Colonic mucosa (tissue), 4 donors: ENCODE measurements around the gene RNF19B. TPM values are rescaled to one million over a fixed set of nuclear protein-coding genes. Genes with fewer than 3 reads are reported as not detected.

Source experiments
- DNase-seq: peaks from one replicate; pipeline ENCODE4 v3.0.0-alpha.2; 2020
- H3K27ac ChIP-seq: fragments of 200-600 bp; one replicate; pipeline ENCODE4 v1.8.0; 2021
- H3K27me3 ChIP-seq: fragments of 200-600 bp; one replicate; pipeline ENCODE4 v1.8.0; 2021
- H3K36me3 ChIP-seq: fragments of 200-600 bp; one replicate; pipeline ENCODE4 v1.8.0; 2021
- H3K4me1 ChIP-seq: fragments of 200-600 bp; one replicate; pipeline ENCODE4 v1.8.0; 2021; ENCODE audit warnings: mild to moderate bottlenecking
- H3K4me3 ChIP-seq: fragments of 200-600 bp; one replicate; pipeline ENCODE4 v1.8.0; 2021
- H3K9ac ChIP-seq, 2 donors: one replicate each; pipeline ENCODE4 v1.7.0; 2013; ENCODE audit warnings: control low read depth in 2 of 2, low read depth in 2 of 2, low read length in 2 of 2
- H3K9me3 ChIP-seq: fragments of 200-600 bp; one replicate; pipeline ENCODE4 v1.8.0; 2021
- intact Hi-C: fragments of 100-400 bp; cut with DNase I; formaldehyde crosslinking; loops from one replicate; pipeline ENCODE4 v1.14.1; 2022
- total RNA-seq, 2 donors: library from RNA; stranded (reverse); fragmentation: NEBNext Ultra II Directional in 1 of 2; extraction: Animal tissue kit (Norgen Biotek cat#: 25700) in 1 of 2; gene quantifications; one replicate each; pipeline ENCODE4 v1.2.1, GENCODE V29; 2021
- TF ChIP-seq, protein P1 (sequence below): fragments of 200-600 bp; IDR thresholded peaks from one replicate; pipeline ENCODE4 v1.8.0; 2022; ENCODE audit warnings: antibody characterized with exemption, mild to moderate bottlenecking
- donor health status: healthy.
- donor health status: DM: no; HTN: no; CAD: no.
- donor health status: DM: no; HTN: no; CAD: no.

RNF19B gene
- total RNA-seq, 2 donors from 2014 or later, result 44.4 to 106 TPM

GRCh38 chr1:32954168-32954567 lies 10.4 kb downstream of the RNF19B start:
- intact Hi-C loops, result no loop called here
- H3K4me3 ChIP-seq, result no peak overlapping the region
- H3K27me3 ChIP-seq, result no peaks in the 10 kb centered on the region
- DNase-seq, result no peak
- H3K27ac ChIP-seq, result no peak overlapping the region
- peaks cover 14% of the 10 kb centered on the region for H3K4me1 ChIP-seq
- H3K9me3 ChIP-seq, result no peaks in the 10 kb centered on the region
- TF ChIP-seq, protein P1, sequence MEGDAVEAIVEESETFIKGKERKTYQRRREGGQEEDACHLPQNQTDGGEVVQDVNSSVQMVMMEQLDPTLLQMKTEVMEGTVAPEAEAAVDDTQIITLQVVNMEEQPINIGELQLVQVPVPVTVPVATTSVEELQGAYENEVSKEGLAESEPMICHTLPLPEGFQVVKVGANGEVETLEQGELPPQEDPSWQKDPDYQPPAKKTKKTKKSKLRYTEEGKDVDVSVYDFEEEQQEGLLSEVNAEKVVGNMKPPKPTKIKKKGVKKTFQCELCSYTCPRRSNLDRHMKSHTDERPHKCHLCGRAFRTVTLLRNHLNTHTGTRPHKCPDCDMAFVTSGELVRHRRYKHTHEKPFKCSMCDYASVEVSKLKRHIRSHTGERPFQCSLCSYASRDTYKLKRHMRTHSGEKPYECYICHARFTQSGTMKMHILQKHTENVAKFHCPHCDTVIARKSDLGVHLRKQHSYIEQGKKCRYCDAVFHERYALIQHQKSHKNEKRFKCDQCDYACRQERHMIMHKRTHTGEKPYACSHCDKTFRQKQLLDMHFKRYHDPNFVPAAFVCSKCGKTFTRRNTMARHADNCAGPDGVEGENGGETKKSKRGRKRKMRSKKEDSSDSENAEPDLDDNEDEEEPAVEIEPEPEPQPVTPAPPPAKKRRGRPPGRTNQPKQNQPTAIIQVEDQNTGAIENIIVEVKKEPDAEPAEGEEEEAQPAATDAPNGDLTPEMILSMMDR, result no peak
- no peak overlapping the region for H3K9ac ChIP-seq
- no peaks in the 10 kb centered on the region for H3K36me3 ChIP-seq

DNA sequence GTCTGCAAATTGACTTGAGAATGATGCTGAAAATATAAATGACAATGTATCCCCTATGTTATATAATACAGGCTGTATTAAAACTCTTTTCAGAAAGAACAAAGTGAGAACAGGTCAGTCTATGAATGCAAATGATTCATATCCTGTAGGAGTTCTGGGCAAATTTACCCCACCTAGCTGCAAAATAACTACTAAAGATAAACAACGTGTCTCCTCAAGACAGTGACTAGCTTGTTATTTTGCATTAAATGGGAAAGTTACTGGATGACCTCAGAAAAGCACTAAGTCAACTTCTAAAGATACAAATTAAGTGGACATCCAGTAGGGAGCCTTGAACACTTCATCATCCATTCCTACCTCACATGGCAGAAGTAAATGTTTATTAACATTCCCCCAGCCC lies 11.1 kb downstream of the RNF19B start:
- Histone ChIP-seq H3K36me3 (no peaks in the 10 kb centered on the region), H3K9me3 (no peaks in the 10 kb centered on the region), H3K4me1 (peaks cover 15% of the 10 kb centered on the region), H3K27ac (no peak overlapping the region), H3K9ac (no peak overlapping the region), H3K27me3 (no peaks in the 10 kb centered on the region), H3K4me3 (no peak overlapping the region)
- TF ChIP-seq, protein P1, result no peak
- intact Hi-C loops, result no loop called here
- no peak for DNase-seq

GRCh38 chr1:32949519-32949918 lies 15.1 kb downstream of the RNF19B start:
- Histone ChIP-seq H3K9me3 (no peaks in the 10 kb centered on the region), H3K9ac (peak overlapping the region in 1 of 2 donors; percentile 57), H3K36me3 (no peaks in the 10 kb centered on the region), H3K4me3 (no peak overlapping the region), H3K27me3 (no peaks in the 10 kb centered on the region), H3K27ac (peak overlapping the region; percentile 83), H3K4me1 (peaks cover 15% of the 10 kb centered on the region)
- intact Hi-C loops, result no loop called here
- DNase-seq, result peak; percentile 47
- TF ChIP-seq, protein P1, result no peak

- no peaks in the 10 kb centered on the region for H3K36me3 ChIP-seq
- no peak overlapping the region for H3K4me3 ChIP-seq
- intact Hi-C loops, result no loop called here
- no peaks in the 10 kb centered on the region for H3K27me3 ChIP-seq
- DNase-seq, result no peak
- TF ChIP-seq, protein P1, result no peak
- H3K27ac ChIP-seq, result peak overlapping the region; percentile 83
- no peaks in the 10 kb centered on the region for H3K9me3 ChIP-seq
- H3K4me1 ChIP-seq, result peaks cover 15% of the 10 kb centered on the region
- H3K9ac ChIP-seq, result peak overlapping the region in 1 of 2 donors; percentile 55
Observed at GRCh38 chr1:32948905-32949304, 15.7 kb downstream of the RNF19B start.

GRCh38 chr1:32948390-32948722 lies 16.3 kb downstream of the RNF19B start:
- TF ChIP-seq, protein P1, result no peak
- Histone ChIP-seq H3K9me3 (no peaks in the 10 kb centered on the region), H3K36me3 (no peaks in the 10 kb centered on the region), H3K9ac (peak overlapping the region in 1 of 2 donors; percentile 55), H3K4me1 (peaks cover 12% of the 10 kb centered on the region), H3K4me3 (no peak overlapping the region), H3K27me3 (no peaks in the 10 kb centered on the region), H3K27ac (peak overlapping the region; percentile 83)
- no peak for DNase-seq
- intact Hi-C loops, result no loop called here
